HG03575 (cell line): ENCODE results near the gene DNMT3A.
A peak's percentile ranks its signal among the peaks of the same experiment; 100 is the strongest.

ENCODE experiments used
- ATAC-seq: cut with Tn5 transposase; IDR thresholded peaks from one replicate; pipeline ENCODE4 v1.9.1; 2021; ENCODE audit not compliant: unreplicated experiment, insufficient number of reproducible peaks, low FRiP score; ENCODE audit errors: extremely low read depth

The DNMT3A gene

DNA sequence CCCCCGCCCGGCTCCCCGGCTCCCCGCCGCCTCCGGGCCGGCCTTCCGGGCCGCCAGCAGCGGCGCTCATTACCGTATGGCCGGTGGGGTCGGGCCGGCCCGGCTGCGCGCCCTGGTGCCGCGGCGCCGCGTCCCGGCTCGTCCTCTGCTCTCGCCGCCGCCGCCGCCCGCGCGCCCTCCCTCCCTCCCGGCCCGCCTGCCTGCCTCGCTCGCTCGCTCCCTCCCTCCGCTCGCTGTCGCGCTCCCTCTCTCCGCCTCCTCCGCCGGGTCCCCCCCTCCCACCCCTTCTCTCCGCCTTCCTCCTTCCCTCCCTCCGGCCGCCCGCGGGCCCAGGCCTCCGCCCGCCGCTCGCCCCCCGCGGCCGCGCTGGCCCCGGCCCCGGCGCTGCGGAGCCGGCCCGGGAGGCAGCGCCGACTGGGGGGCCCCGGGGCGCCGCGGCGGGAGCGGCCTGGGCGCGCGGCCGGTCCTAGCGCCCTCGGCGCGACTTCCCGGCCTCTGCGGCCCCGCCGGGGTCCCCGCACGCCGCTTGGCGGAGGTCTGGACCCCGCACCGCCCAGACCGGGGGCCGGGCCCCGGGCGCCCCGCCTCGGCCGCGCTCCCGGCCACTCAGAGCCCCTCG lies at the start of gene DNMT3A:
TSS of gene DNMT3A (minus strand) at position 173 of the 619 bp plus-strand sequence. CDS start 27,941 bp downstream, outside the sequence.
- no peak for ATAC-seq

- no peak for ATAC-seq
Observed at GRCh38 chr2:25389161-25389560, 47.4 kb upstream of the DNMT3A start.

DNA sequence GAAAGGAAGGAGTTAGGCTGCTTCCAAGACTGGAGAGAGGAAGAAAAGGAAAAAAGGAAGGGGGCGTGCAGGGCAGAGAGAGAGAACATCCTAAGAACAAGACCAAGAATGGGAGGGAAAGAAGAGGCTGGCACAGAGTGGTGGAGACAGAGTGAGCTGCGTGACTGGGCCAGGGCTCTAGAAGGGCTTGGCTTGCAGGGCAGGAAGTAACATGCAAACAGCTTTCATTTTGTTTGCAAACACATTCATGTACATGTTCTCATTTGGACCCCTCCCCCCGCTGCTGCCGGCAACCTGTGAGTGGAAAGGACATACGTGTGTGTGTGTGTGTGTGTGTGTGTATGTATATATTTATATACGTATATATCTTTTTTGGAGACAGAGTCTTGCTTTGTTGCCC lies 46.8 kb upstream of the DNMT3A start:
- ATAC-seq = no peak

DNA sequence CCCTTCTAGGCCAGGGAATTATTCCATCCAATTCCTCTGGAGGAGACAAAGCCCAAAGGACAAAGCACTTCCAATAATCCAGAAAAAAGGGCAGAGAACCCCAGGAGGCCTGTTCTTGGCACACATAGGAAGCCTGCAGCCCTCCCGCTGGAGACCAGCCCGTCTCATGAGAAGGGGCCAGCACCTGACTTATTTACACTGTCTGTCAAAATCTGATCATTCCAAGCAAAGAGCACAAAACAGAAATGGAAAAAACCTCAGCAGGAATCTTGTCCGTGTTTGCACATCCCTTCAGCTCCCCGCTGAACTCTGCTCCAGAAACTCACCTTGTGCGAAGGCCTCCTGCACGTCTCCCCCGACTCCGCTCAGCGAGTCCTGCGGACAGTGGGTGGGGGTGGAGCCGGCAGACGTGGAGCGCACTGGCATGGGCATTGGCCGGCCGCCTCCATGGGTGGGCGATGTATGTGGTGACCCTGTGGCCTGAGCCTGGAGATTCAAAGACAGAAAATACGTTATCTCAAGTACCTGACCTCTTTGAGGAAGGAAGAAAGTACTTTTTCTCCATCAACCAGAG lies 46.2 kb upstream of the DNMT3A start:
- no peak for ATAC-seq

GRCh38 chr2:25386971-25387875 lies 45.5 kb upstream of the DNMT3A start:
- no peak for ATAC-seq

GRCh38 chr2:25385910-25386309 lies 44.2 kb upstream of the DNMT3A start:
- no peak for ATAC-seq

DNA sequence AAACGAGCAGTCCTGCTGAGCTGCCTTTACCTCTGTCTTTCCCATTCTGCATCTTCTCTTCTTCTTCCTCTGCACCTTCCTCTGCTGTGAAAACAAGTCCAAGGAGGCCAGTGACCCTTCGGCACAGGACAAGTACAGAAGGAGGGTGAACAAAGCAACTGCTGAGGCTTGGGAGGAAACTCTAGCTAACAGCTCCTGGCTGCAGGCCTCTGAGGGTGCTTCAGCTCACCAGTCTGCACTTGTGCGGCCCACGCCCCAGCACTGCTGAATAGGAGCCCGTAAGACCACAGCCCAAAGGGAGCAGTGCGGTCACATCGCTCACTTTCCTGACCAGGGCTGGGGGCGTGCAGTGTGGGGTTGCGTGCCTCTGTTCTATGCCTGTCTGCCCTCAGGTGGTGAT lies 42.1 kb upstream of the DNMT3A start:
- no peak for ATAC-seq

GRCh38 chr2:25381502-25381901 lies 39.8 kb upstream of the DNMT3A start:
- no peak for ATAC-seq

- ATAC-seq = no peak
Observed at GRCh38 chr2:25380586-25381375, 39.1 kb upstream of the DNMT3A start.

DNA sequence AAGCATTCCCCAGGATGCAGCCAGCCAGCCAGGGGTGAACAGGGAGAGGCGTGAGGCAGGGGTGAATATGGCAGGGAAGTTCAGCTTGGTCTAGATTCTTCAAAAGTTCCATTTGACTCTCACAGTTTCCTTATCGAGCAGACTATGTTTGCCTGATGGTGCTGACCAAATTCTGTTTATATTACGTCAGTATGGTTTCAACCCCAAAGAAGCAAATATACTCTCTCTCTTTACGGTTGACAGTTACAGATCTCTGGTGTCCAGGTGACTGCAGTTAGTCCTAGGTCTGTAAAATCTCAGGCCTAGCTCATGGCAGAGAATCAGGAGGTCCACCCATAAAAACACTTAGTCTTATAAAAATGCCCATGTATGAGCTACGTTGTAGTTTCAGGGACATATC lies 38.3 kb upstream of the DNMT3A start:
- no peak for ATAC-seq

DNA sequence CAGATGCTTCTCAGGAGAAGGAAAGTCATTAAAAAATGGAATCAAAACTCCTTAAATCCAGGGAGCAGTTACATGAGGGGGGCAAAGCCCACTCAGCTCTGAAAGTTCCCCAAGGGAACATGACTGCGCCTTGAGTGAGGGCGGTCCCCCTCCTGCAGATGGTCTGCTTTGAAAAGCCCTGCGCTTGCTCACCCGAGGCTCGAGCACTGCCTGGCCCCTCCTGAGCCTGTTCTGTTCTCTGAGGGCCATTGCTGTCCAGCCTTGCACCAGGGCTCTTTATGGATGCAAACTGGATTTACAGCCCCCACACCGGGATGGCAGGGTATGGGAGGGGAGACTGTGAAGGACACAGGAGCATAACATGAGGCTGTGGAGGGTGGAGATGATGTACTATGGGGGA lies 37.8 kb upstream of the DNMT3A start:
- no peak for ATAC-seq

DNA sequence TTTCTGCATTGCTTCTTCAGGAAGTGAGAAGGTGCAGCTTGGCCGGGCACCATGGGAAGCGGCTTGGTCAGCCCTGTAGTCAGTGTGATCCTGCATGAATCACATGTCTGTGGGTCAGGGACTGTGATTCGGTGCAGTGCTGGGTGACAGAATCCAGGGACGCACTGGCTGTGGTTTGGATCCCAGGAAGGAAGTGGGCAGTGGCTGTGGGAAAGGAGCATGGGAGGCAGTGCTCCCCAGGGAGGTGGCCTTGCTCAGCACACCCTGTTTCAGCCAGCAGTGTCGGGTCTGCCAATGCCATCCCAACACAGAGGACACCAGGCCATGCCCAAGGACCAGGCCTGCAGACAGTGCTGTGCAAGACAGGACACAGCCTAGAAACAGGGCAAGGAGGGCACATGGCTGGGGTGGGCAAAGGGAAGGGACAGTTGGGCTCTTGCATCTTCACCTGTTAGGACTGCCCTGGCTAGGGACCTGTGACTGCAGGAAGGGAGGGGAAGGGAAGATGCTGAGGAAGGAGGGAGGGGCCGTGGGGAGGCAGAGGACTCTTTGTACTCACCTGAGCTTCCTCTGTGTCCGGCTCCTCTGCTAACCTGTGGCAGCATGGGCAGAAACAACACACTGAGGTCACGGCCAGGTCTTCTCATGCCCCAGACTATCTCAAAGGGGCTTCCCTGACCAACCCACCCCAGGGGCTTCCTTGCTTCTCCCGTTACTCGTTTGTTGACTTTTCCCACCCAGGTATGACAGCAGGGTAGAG lies 37.2 kb upstream of the DNMT3A start:
- ATAC-seq = no peak

GRCh38 chr2:25377822-25378421 lies 36.2 kb upstream of the DNMT3A start:
- no peak for ATAC-seq

DNA sequence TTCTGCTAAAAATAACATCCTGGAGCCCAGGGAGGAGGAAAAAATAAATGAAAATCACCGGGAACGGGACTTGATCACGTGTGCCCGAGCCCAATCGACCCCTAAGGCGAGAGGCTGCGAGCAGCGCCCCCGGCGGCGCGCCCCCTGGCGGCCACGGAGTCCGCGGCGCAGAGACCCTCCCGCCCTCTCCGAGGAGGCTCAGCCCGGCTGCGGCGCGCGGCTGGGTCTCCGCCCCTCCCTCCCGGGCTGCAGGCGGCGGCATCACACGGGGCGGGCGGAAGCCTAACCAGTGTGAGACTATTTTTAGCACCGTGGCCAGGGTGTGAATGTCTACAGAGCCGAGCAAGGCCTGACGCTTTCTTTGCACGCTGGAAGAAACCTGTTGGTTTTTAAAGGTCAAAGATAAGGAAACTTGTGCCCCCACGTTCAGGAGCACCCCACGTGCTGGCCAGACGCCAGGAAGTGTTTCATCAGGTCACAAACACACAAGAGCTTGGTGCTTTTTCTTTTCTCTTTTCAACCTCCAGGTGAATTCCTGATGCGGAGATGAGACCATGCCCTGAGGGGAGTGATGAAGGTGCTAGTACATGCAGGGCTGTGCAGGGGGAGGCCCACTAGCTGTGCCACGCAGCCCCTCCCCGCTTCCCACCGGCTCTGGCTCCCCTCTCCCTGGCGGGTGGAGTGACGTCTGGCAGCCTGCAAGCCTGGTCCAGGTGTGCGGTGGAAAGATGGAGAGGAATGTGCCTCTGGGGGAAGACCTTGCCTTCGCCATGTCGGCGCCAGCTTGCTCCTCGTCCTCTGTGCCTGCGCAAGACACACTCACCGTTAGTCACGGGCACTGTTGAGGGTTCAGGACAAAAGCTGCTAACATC lies 35.3 kb upstream of the DNMT3A start:
- peak; percentile 55 for ATAC-seq

DNA sequence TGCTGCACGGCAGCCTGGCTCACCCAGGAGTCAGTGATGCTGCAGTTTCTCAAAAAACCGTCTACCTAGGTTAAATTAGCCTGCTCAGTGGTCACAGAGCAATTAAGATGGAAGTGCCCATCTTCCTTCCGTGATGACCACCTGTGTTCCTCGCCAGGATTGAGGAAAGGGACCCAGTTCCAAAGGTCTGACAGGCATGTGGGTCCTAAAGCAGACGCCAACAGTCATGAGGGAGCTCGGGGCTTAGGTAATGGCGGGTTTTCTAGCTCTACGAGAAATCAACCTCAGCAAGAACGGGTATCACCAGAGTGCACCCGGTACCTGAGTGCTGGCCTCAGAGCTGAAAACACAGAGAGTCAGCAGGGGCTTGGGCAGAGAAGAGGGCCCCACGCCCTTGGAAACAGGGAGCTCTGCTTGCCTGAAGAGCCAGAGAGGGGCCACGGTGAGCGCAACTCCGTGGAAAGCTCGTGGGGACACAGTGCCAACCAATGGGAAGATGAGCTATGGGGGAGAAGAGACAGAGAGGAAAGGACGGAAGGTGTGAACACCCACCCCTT lies 34.3 kb upstream of the DNMT3A start:
- no peak for ATAC-seq

- ATAC-seq = no peak
Observed at GRCh38 chr2:25375371-25375988, 33.8 kb upstream of the DNMT3A start.

DNA sequence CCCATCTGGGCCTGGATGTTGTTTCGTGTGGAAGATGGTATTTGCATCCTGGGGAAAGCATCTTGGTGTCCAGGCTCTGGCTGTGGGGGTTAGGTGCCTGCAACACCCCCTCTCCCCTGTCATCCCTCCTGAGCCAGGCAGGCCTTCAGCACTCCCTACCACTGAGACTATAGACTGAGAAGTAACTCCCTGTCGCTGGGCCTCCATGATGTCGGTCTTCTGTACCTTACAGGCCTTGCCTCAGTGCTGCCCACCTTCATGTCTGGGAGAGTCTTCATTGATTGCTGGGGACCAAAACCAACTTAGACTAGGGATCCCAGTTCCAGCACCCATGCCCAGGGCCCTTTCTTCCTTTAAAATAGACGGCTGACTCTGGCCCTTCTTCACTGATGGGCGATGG lies 33.1 kb upstream of the DNMT3A start:
- ATAC-seq = no peak
